ENCODE data around the gene ZKSCAN1. TPM values are rescaled to one million over a fixed set of nuclear protein-coding genes. Genes with fewer than 3 reads are reported as not detected.

Gene ZKSCAN1
- total RNA-seq, 1 experiment from 2014 or later: 29.8 TPM

- Histone ChIP-seq H3K23me2 (ENCODE audit: insufficient read length, low read depth, low read length, poor library complexity, severe bottlenecking) (peaks cover 4% of the 10 kb centered on the region), H3K79me2 (ENCODE audit: insufficient read depth, low read length) (no peaks in the 10 kb centered on the region), H2BK120ac (ENCODE audit: low read depth, low read length, poor library complexity, severe bottlenecking) (no peak overlapping the region), H3K27me3 (ENCODE audit: insufficient read depth, low read length) (no peaks in the 10 kb centered on the region), H3K9ac (ENCODE audit: extremely low read depth, insufficient read length, low read length) (peak overlapping the region; percentile 93), H3K18ac (ENCODE audit: insufficient read length, low read depth, low read length) (no peak overlapping the region), H3K27ac (ENCODE audit: insufficient read length, low read depth, low read length) (no peak overlapping the region), H3K23ac (ENCODE audit: insufficient read length, low read depth, low read length) (no peak overlapping the region), H4K91ac (ENCODE audit: insufficient read length, low read depth, low read length) (no peak overlapping the region), H4K8ac (replicated peaks; ENCODE audit: insufficient read length, low read depth, low read length) (peak overlapping the region; percentile 19), H2AK5ac (ENCODE audit: insufficient read length, low read length) (no peak overlapping the region), H2BK15ac (ENCODE audit: low read depth, low read length) (no peak overlapping the region), H2AFZ (ENCODE audit: low read length) (no peak overlapping the region), H4K20me1 (ENCODE audit: control insufficient read depth, insufficient read depth, insufficient read length) (no peaks in the 10 kb centered on the region), H3K4ac (ENCODE audit: low read depth, low read length) (no peak overlapping the region), H3T11ph (ENCODE audit: low read length) (no peak overlapping the region), H2BK5ac (ENCODE audit: insufficient read length, low read length) (no peak overlapping the region), H3K9me3 (ENCODE audit: control insufficient read depth, low read depth, low read length) (no peaks in the 10 kb centered on the region), H4K5ac (ENCODE audit: insufficient read length, low read depth, low read length) (no peak overlapping the region), H3K14ac (ENCODE audit: insufficient read depth, low read length) (no peak overlapping the region), H3K79me1 (ENCODE audit: insufficient read depth, low read depth, low read length, poor library complexity, severe bottlenecking) (no peaks in the 10 kb centered on the region), H3K4me2 (ENCODE audit: insufficient read depth, insufficient read length, low read length) (peak overlapping the region; percentile 90), H3K4me1 (ENCODE audit: insufficient read depth, low read length) (no peaks in the 10 kb centered on the region), H3K56ac (ENCODE audit: insufficient read length, low read depth, low read length) (no peak overlapping the region), H2BK12ac (ENCODE audit: insufficient read length, low read depth, low read length) (no peak overlapping the region), H2BK20ac (ENCODE audit: low read depth, low read length, poor library complexity, severe bottlenecking) (no peak overlapping the region)
- H3K27me3 Mint-ChIP-seq (ENCODE audit: low read depth): peaks cover 5% of the 10 kb centered on the region
- no peaks in the 10 kb centered on the region; a peak in 1 of 5 replicates for H3K9me3 Mint-ChIP-seq
- H3K4me1 Mint-ChIP-seq: peaks cover 9% of the 10 kb centered on the region in 2 experiments
- H3K27ac Mint-ChIP-seq: peak overlapping the region; percentile 91 to 98 (median 97)
- no peak for TF ChIP-seq CTCF (conservative IDR thresholded peaks at IDR 0.05)
- H3K4me3 Mint-ChIP-seq: peak overlapping the region; percentile 96 to 97
- WGBS (ENCODE audit: extremely low coverage, insufficient read length, low lambda C conversion rate): no CpG with 5 or more reads among the region's 7 CpGs
- peaks cover 45 to 50% (median 49%) of the 10 kb centered on the region in 3 experiments for H3K36me3 Mint-ChIP-seq (ENCODE audit: insufficient read depth in 1 of 3, low read depth in 3 of 3)
- no peak for DNase-seq
These were observed 74.2 kb downstream of the ZKSCAN1 start for GRCh38 chr7:100089458-100090196.

All from H9 (cell line).